ENCODE measurements around the gene MLC1.

The MLC1 gene

DNA sequence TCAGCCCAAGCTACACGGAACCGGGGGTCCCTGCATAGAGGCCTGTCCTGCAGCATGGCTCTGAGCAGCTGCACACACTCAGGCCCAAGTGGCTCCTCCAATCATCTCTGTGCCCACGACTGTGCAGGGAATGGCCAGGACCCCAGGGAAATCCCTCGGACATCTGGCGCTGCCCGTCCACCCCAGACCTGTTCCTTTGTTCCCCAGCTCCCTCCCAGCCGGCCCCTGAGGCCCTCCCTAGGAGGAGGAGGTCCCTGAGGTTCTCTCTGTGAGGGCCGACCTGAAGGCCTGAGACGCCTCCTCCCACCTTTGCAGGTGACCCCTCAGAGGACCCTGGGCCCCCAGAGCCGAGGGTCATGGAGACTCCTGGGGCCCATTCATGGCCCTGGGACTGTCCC lies 1.1 kb downstream of the MLC1 start:
- H3K4me3 ChIP-seq (replicated peaks; ENCODE audit: low read depth, low read length), result no peak overlapping the region
- no peak for DNase-seq (ENCODE audit: low read depth)
- TF ChIP-seq CTCF (IDR thresholded peaks at IDR 0.05; ENCODE audit: low read length, missing control alignments), result no peak

DNA sequence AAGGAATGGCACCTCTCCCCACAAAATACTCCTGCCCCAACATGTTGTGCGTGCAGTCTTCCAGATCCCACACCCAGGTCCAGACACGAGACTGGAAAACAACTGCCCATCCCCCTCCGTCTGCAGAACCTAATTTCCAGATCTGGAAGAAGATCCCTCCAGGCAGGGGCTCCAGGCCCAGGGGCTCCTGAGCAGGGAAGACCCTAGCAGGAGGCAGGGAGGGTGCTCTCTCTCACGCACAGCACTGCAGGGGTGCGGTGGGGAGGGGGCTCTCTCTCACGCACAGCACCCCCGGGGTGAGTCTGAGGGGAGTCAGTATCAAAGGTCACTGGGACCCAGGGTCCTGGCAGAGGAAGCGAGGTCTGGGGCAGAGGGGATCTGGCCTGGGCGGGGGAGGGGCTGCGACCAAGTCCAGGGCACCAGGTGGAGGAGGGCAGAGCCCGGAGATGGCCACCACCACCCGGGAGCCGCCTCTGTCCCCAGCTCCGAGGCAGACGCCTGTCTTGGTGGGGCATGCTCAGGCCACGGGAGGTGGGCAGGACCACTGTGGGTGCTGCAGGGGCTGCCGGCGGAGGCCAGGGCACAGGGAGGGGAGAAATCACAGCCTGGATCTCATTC lies 1.7 kb downstream of the MLC1 start:
- TF ChIP-seq CTCF (IDR thresholded peaks at IDR 0.05; ENCODE audit: low read length, missing control alignments), result no peak
- no peak for DNase-seq (ENCODE audit: low read depth)
- H3K4me3 ChIP-seq (replicated peaks; ENCODE audit: low read depth, low read length), result no peak overlapping the region

GRCh38 chr22:50082961-50083461 lies 2.2 kb downstream of the MLC1 start:
- H3K4me3 ChIP-seq (replicated peaks; ENCODE audit: low read depth, low read length), result no peak overlapping the region
- no peak for TF ChIP-seq CTCF (IDR thresholded peaks at IDR 0.05; ENCODE audit: low read length, missing control alignments)
- DNase-seq (ENCODE audit: low read depth), result no peak

DNA sequence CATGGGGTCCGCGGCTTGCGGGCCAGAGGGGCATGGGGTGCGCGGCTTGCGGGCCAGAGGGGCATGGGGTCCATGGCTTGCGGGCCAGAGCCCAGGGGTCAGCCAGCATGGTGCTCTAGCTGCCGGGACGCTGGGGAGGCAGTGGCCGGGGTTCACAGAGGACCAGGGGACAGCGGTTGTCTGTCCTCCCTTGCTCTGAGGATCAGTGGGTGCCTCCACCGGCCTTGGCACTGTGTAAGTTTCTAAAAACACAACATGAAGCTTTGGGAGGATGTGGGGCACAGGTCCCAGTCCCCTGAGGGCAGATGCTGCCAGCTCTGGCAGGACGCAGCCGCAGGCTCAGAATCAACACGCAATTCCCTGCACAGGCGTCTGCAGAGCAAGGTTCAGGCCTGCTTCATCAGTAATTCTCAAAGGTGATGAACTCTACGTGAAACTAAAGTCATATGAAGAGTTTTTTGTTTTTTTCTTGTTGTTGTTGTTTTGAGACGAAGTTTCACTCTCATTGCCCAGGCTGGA lies 3.0 kb downstream of the MLC1 start:
- no peak for TF ChIP-seq CTCF (IDR thresholded peaks at IDR 0.05; ENCODE audit: low read length, missing control alignments)
- no peak overlapping the region for H3K4me3 ChIP-seq (replicated peaks; ENCODE audit: low read depth, low read length)
- no peak for DNase-seq (ENCODE audit: low read depth)

DNA sequence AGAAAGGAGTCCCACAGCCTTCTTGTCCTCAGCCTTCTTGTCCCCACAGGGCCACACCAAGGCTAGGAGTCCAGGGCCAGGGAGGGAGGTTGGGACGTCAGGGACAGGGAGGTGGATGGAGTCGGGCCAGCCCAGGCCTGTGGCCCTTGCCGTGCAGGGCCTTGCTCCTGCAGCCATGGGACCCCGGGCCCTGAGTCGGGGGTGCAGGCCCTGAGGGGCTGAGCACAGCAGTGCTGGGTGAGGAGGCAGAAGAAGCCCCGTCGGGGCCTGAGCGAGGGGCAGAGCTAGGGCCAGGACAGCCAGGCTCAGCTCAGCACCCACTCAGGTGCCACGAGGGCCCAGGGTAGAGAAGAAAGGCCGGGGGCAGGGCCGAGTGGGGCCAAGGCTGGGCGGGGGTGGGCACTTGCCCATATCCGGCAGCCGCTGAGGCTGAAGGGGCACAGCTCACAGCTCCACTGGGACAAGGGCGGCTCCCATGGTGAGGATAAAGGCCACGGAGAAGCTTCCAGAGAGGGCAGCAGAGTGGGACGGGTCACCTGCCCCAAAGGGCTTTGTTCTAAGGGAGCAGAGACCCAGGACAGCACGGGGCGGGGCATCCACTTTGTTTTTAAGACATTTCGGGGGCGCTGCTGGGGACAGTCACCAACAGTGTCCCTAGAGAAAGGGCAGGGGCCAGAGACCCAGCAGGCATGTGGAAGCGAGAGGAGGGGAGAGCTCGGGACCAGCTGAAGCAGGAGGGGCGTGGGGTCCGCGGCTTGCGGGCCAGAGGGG lies 3.6 kb downstream of the MLC1 start:
- no peak for DNase-seq (ENCODE audit: low read depth)
- no peak overlapping the region for H3K4me3 ChIP-seq (replicated peaks; ENCODE audit: low read depth, low read length)
- TF ChIP-seq CTCF (IDR thresholded peaks at IDR 0.05; ENCODE audit: low read length, missing control alignments), result no peak

GRCh38 chr22:50080077-50080465 lies 5.2 kb downstream of the MLC1 start:
- H3K4me3 ChIP-seq (replicated peaks; ENCODE audit: low read depth, low read length), result no peak overlapping the region
- DNase-seq (ENCODE audit: low read depth), result no peak
- no peak for TF ChIP-seq CTCF (IDR thresholded peaks at IDR 0.05; ENCODE audit: low read length, missing control alignments)

Data from fibroblast of pulmonary artery (primary cell).